Immature natural killer cell (primary cell): ENCODE data around the gene CLASP2. TPM values are rescaled to one million over a fixed set of nuclear protein-coding genes. Genes with fewer than 3 reads are reported as not detected.

ENCODE experiments used
- DNase-seq, 3 donors: peaks; one replicate each; pipeline ENCODE4 v3.0.0; 2022; ENCODE audit warnings: mixed read lengths in 1 of 3
- H3K27ac Mint-ChIP-seq, 6 donors: one replicate each; pipeline ENCODE4 v1.8.0; 2020; ENCODE audit warnings: mixed read lengths in 6 of 6, mild to moderate bottlenecking in 5 of 6, inconsistent platforms in 4 of 6, moderate library complexity in 3 of 6
- H3K27me3 Mint-ChIP-seq, 3 donors: one replicate each; pipeline ENCODE4 v1.8.0; 2020 to 2021; ENCODE audit warnings: low read depth in 3 of 3, mild to moderate bottlenecking in 3 of 3, mixed read lengths in 3 of 3, moderate library complexity in 3 of 3, inconsistent platforms in 1 of 3
- H3K36me3 Mint-ChIP-seq, 3 donors: one replicate each; pipeline ENCODE4 v1.8.0; 2020; ENCODE audit warnings: mixed read lengths in 3 of 3, inconsistent platforms in 2 of 3, mild to moderate bottlenecking in 2 of 3
- H3K4me1 Mint-ChIP-seq, 2 donors: one replicate each; pipeline ENCODE4 v1.8.0; 2020; ENCODE audit warnings: inconsistent platforms in 2 of 2, mild to moderate bottlenecking in 2 of 2, mixed read lengths in 2 of 2, moderate library complexity in 1 of 2
- H3K4me3 Mint-ChIP-seq, 5 donors: one replicate each; pipeline ENCODE4 v1.8.0; 2020; ENCODE audit warnings: mild to moderate bottlenecking in 5 of 5, mixed read lengths in 5 of 5, inconsistent platforms in 3 of 5, moderate library complexity in 3 of 5
- H3K9me3 Mint-ChIP-seq, 6 donors: one replicate each; pipeline ENCODE4 v1.8.0; 2020; ENCODE audit warnings: mild to moderate bottlenecking in 6 of 6, mixed read lengths in 6 of 6, inconsistent platforms in 4 of 6, moderate library complexity in 3 of 6
- polyA plus RNA-seq, 3 donors: library from polyadenylated mRNA; unstranded; fragments of 300-500 nt; fragmentation: Illumina TruSeq; gene quantifications; one replicate each; pipeline ENCODE4 v1.2.3, GENCODE V29; 2021

Gene CLASP2
- polyA plus RNA-seq, 3 donors from 2014 or later: 8.7 to 16.1 (median 11.2) TPM

DNA sequence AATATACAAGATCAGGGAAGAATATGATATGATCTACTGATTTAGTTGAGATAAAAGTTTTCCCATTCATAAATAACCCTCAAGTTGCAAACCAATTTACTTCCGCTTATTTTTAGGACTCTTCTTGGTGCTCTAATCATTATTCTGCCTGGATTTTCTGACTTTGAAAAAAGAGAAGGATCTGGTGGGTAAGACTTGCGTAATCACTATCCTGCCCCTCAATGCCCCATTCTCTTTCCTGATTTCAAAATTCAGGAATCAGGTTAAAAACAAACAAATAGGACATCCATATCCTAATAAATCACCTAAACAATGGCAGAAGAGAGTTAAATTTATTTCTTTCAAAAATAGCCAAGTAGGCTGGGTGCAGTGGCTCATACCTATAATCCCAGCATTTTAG is 127.5 kb downstream of the CLASP2 start:
- Mint-ChIP-seq H3K4me3 (no peak overlapping the region), H3K4me1 (no peaks in the 10 kb centered on the region), H3K27me3 (no peaks in the 10 kb centered on the region), H3K36me3 (peaks cover 16 to 33% (median 24%) of the 10 kb centered on the region in 3 donors), H3K9me3 (no peaks in the 10 kb centered on the region), H3K27ac (no peak overlapping the region)
- no peak for DNase-seq

DNA sequence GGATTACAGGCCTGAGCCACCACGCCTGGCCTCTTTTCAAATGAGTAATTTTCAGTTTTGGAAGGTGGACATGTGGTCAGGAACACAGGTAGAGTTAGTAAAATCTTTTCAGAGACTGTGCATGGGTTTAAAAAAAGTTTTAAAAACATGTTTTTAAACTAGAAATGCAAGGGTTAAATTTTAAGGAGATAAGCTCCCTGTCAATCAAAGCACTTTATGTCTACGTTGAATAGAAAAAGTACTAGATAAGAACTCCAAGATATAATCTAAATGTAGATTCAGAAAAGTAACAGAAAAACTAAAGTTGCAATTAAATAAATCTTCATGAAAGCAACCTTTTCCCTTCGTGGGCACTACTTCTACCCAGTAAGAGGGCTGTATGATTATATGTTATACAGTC is 131.7 kb downstream of the CLASP2 start:
- Mint-ChIP-seq H3K36me3 (peaks cover 14 to 31% (median 24%) of the 10 kb centered on the region in 3 donors), H3K4me3 (no peak overlapping the region), H3K27me3 (no peaks in the 10 kb centered on the region), H3K9me3 (no peaks in the 10 kb centered on the region), H3K4me1 (no peaks in the 10 kb centered on the region), H3K27ac (peak overlapping the region in 1 of 6 donors; percentile 76)
- DNase-seq: no peak

DNA sequence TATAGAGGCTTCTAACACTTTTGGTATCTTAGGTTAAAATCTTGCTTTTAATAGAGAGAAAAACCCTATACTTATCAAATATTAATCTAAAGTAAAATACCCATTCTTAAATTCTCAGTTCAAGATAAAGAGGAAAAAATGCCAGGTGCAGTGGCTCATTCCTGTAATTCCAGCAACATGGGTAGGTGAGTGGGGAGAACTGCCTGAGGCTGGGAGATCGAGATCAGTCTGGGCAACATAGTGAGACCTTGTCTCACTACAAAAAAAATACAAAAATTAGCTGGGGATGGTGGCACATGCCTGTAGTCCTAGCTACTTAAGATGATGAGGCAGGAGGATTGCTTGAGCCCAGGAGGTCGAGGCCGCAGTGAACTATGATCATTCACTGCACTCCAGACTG is 135.8 kb downstream of the CLASP2 start:
- Mint-ChIP-seq H3K27ac (no peak overlapping the region), H3K27me3 (no peaks in the 10 kb centered on the region), H3K4me1 (no peaks in the 10 kb centered on the region), H3K4me3 (no peak overlapping the region), H3K9me3 (no peaks in the 10 kb centered on the region), H3K36me3 (peaks cover 4 to 15% (median 10%) of the 10 kb centered on the region in 3 donors)
- no peak for DNase-seq

DNA sequence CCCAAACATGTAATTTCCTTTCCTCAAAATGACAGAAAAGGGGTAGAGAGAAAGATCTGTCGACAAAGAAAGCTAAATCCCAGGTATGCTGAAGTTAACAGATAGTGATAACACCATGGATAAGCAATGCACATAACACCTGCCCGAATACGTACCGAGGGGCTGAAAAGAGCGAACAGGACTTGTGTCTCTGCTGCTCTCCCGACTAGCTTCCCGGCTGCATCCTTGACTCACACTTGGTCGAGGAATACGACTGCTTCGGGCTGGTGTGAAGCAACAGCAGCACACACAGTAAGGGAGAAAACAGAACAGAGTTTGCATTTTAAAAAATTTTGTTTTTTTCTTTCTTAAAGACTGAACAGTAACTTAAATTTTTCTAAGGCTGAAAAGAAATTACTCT is 136.4 kb downstream of the CLASP2 start:
- H3K4me1 Mint-ChIP-seq: no peaks in the 10 kb centered on the region

DNA sequence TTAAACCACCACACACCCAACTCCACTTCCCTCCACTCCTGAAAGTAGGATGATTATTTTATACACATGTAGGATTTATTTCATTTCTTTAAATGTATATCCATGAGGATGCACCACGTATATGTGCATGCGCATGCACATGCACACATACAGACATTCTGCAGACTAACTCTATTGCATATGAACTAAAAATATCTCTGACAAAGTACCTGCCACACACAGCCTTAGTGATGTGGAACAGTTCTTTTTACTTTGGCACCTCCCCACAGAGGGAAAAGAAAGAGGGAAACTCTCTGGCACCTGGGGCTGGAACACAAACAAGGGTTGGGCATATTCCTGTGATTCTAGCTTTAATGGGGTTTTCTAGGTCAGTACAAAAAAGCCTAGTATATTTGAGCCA is 138.2 kb downstream of the CLASP2 start:
- peaks cover 9 to 27% (median 20%) of the 10 kb centered on the region in 3 donors for H3K36me3 Mint-ChIP-seq
- H3K27ac Mint-ChIP-seq: peak overlapping the region in 1 of 6 donors; percentile 23
- DNase-seq: no peak
- peaks cover 0 to 1% (median 0%) of the 10 kb centered on the region in 3 donors for H3K27me3 Mint-ChIP-seq
- no peaks in the 10 kb centered on the region for H3K9me3 Mint-ChIP-seq
- no peak overlapping the region for H3K4me3 Mint-ChIP-seq
- H3K4me1 Mint-ChIP-seq: no peaks in the 10 kb centered on the region

More for the DNA sequence above, 136.4 kb downstream of the CLASP2 start:
- H3K36me3 Mint-ChIP-seq: peaks cover 4 to 17% (median 8%) of the 10 kb centered on the region in 3 donors
- H3K9me3 Mint-ChIP-seq: no peaks in the 10 kb centered on the region
- no peak for DNase-seq
- no peak overlapping the region for H3K27ac Mint-ChIP-seq
- peaks cover 0 to 1% (median 0%) of the 10 kb centered on the region in 3 donors for H3K27me3 Mint-ChIP-seq
- H3K4me3 Mint-ChIP-seq: no peak overlapping the region

DNA sequence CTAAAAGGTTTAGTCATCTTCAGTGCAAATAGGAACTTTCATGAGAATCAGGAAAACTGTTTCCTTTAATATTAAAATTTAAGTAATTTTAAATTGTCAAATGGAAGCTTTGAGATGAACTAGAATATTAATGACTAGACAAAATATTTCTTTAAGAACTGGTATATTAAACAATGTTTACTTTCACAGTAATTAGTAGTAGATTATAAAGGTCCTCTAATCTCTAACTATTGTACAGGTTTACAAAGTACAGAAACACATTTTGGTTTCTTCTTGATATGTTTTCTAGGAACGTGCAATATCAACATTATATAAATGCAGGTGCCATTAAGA is 138.9 kb downstream of the CLASP2 start:
- Mint-ChIP-seq H3K27ac (no peak overlapping the region), H3K36me3 (peaks cover 9 to 27% (median 20%) of the 10 kb centered on the region in 3 donors)

DNA sequence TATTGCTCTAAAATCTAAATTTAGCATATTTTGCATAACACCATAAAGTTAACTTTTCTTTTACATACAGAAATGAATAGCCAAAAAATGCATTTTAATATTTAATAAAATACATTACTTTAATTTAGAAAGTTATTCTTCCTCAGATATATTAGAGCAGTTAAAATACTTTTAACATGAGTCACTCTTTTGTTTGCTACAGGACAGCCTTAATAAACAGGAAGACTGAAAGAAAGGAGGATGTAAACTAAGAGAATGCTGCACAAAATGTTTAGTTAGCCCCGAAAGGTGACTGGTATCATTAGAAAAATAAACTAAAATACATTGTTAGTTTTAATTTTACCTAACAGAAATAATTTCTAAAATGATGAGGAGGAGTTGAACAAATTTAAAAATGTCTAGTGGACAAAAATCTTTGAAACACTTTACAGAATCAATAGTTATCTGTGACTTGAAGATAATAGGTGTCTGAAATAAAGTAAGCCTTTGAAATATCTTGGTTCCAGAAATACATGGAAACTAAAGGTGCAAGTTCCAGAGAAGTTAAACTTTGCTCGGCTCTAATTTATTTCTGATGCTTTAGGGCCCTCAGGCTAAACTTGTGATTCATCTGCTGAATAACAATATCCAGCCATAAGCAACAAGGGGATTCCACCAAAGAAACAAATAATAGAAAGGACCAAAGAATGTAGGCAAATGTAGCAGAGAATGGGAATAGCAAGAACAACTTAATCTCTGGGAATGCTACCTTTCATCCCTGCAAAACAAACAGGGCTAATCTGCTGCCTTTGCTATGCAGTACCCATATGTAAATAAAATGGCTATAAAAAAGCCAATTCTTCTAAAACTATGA is 139.5 kb downstream of the CLASP2 start:
- H3K4me3 Mint-ChIP-seq: no peak overlapping the region
- DNase-seq: no peak
- no peaks in the 10 kb centered on the region for H3K9me3 Mint-ChIP-seq
- no peaks in the 10 kb centered on the region for H3K4me1 Mint-ChIP-seq
- H3K27me3 Mint-ChIP-seq: peaks cover 0 to 1% (median 0%) of the 10 kb centered on the region in 3 donors
- peaks cover 9 to 27% (median 22%) of the 10 kb centered on the region in 3 donors for H3K36me3 Mint-ChIP-seq
- no peak overlapping the region for H3K27ac Mint-ChIP-seq

More for the DNA sequence above, 138.9 kb downstream of the CLASP2 start:
- no peak for DNase-seq
- no peaks in the 10 kb centered on the region for H3K4me1 Mint-ChIP-seq
- H3K9me3 Mint-ChIP-seq: no peaks in the 10 kb centered on the region
- no peak overlapping the region for H3K4me3 Mint-ChIP-seq
- H3K27me3 Mint-ChIP-seq: peaks cover 0 to 1% (median 0%) of the 10 kb centered on the region in 3 donors

DNA sequence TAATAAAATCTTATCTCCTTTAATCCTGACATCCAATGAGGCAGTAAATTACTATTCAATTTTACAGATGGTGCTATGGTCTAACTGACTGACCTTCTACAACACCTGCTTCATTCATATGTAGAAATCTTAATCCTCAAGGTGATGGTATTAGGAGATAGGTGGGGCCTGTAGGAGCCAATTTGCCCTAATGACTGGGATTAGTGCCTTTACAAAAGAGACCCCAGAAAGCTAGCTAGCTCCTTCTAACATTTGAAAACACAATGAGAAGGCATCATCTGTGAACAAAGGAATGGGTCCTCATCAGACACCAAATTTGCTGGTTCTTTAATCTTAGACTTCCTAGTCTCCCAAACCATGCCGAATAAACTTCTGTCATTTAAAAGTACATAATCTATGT is 140.5 kb downstream of the CLASP2 start:
- H3K27ac Mint-ChIP-seq: no peak overlapping the region
- peaks cover 0 to 1% (median 0%) of the 10 kb centered on the region in 3 donors for H3K27me3 Mint-ChIP-seq
- H3K4me3 Mint-ChIP-seq: no peak overlapping the region
- no peaks in the 10 kb centered on the region for H3K4me1 Mint-ChIP-seq
- no peak for DNase-seq
- no peaks in the 10 kb centered on the region for H3K9me3 Mint-ChIP-seq
- peaks cover 13 to 31% (median 25%) of the 10 kb centered on the region in 3 donors for H3K36me3 Mint-ChIP-seq

DNA sequence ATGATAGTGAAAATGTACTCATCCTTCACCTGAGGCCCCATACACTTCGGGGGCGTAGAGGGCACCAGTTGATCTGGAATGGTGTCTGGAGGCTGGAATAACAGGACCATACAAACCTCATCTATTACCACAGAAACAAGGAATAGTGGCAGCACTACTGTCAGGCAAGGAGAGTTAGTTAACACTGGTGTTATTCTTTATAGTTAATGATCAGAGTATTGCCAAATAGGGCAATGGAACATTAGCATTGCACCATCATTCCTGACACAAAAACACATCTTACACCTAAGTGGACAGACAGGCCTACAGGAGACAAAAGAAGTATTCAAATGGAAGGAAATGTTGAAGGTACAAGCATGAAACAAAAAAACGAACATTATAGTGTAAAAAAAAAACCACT is 140.9 kb downstream of the CLASP2 start:
- H3K4me1 Mint-ChIP-seq: no peaks in the 10 kb centered on the region
- H3K27ac Mint-ChIP-seq: no peak overlapping the region
- no peaks in the 10 kb centered on the region for H3K9me3 Mint-ChIP-seq
- no peak overlapping the region for H3K4me3 Mint-ChIP-seq
- DNase-seq: no peak
- H3K36me3 Mint-ChIP-seq: peaks cover 16 to 29% (median 28%) of the 10 kb centered on the region in 3 donors
- peaks cover 0 to 1% (median 0%) of the 10 kb centered on the region in 3 donors for H3K27me3 Mint-ChIP-seq

DNA sequence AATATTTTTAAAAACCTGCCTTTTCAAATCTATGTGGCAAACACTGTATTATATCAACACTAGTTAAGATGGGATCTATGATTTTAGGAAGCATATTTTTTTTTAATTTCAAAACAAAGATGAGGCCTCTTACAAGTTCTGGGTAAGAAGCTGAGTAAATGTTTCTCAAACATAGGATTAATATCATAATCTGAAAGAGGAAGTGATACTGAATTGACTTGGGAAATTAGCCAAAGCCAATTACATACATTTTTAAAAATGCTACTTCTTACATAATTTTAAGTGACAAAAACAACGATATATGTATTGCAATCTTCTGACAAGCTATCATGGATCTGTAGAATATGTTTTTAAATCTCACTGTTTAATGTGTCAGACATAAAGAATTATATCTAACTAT is 142.7 kb downstream of the CLASP2 start:
- Mint-ChIP-seq H3K9me3 (no peaks in the 10 kb centered on the region), H3K4me3 (no peak overlapping the region), H3K4me1 (no peaks in the 10 kb centered on the region), H3K36me3 (peaks cover 17 to 35% (median 31%) of the 10 kb centered on the region in 3 donors), H3K27ac (no peak overlapping the region), H3K27me3 (peaks cover 0 to 1% (median 0%) of the 10 kb centered on the region in 3 donors)
- DNase-seq: no peak

DNA sequence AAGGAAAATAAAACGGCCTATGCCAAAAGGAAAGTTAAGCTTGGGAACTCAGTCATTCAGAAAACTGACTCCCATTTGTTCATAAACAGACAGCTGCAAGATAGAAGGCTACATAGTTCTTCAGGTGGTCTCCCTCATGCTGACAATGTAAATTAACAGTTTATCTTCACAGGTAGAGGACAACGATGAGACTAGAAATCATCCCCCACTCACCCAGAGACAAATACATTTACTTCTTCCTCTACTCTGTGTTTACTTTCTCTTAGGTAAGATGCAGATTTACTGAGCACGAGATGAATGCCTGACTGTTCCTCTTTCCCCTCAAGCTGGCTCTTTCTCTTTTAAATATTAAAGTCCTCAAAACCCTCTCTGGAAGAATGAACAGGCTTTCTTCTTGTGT is 160.2 kb downstream of the CLASP2 start:
- peaks cover 0 to 2% (median 0%) of the 10 kb centered on the region in 3 donors for H3K27me3 Mint-ChIP-seq
- no peak for DNase-seq
- peaks cover 14 to 28% (median 21%) of the 10 kb centered on the region in 3 donors for H3K36me3 Mint-ChIP-seq
- no peak overlapping the region for H3K4me3 Mint-ChIP-seq
- H3K9me3 Mint-ChIP-seq: no peaks in the 10 kb centered on the region
- H3K27ac Mint-ChIP-seq: no peak overlapping the region
- H3K4me1 Mint-ChIP-seq: no peaks in the 10 kb centered on the region

DNA sequence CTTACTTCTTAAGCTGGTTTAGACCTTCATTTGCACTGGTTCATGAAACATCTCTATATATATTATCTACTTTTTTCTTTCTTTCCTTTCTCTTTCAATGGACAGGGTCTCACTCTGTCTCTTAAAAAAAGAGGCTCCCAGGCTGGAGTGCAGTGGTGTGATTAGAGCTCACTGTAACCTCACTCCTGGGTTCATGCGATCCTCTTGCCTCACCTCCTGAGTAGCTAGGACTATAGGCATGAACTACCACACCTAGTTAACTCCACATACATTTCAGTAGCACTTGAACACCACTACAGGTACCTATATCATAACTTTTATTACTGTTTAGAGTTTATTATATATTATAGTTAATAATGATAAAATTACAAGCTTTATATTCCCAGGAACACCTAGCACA is 160.8 kb downstream of the CLASP2 start:
- Mint-ChIP-seq H3K36me3 (peaks cover 14 to 34% (median 26%) of the 10 kb centered on the region in 3 donors), H3K27me3 (peaks cover 0 to 2% (median 0%) of the 10 kb centered on the region in 3 donors), H3K27ac (no peak overlapping the region), H3K9me3 (no peaks in the 10 kb centered on the region), H3K4me1 (no peaks in the 10 kb centered on the region), H3K4me3 (no peak overlapping the region)
- no peak for DNase-seq

DNA sequence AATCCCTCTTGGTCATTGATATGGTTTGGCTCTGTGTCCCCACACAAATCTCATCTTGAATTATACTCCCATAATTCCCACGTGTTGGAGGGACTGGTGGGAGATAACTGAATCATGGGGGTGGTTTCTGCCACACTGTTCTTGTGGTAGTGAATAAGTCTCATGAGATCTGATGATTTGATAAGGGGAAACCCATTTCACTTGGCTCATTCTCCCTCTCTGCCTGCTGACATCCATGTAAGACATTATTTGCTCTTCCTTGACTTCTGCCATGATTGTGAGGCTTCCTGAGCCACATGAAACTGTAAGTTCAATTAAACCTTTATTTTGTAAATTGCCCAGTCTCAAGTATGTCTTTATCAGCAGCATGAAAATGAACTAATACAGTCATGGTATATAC is 171.0 kb downstream of the CLASP2 start:
- Mint-ChIP-seq H3K4me3 (no peak overlapping the region), H3K4me1 (no peaks in the 10 kb centered on the region), H3K36me3 (peaks cover 20 to 33% (median 25%) of the 10 kb centered on the region in 3 donors), H3K27me3 (peaks cover 0 to 1% (median 0%) of the 10 kb centered on the region in 3 donors), H3K27ac (peak overlapping the region in 1 of 6 donors; percentile 1), H3K9me3 (no peaks in the 10 kb centered on the region)
- DNase-seq: no peak

DNA sequence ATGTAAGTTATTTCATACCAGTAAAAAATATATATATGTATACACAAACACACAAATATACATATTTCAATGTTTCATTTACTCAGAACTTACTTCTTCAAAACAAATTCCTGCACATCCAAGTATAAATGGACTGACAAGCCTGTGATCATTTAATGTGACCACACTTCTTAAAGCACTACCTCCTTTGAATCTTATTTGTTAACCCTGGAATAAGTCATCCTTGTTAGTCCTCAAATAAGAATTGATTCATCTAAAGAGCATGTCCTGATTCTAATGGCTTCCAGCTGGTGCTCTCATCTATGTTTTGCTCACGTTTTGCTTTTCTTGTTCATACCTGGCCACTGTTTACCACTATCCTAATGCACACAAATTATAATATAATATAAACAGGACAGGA is 173.9 kb downstream of the CLASP2 start:
- DNase-seq: no peak
- H3K27me3 Mint-ChIP-seq: peaks cover 0 to 1% (median 0%) of the 10 kb centered on the region in 3 donors
- H3K27ac Mint-ChIP-seq: no peak overlapping the region
- no peak overlapping the region for H3K4me3 Mint-ChIP-seq
- peaks cover 16 to 29% (median 22%) of the 10 kb centered on the region in 3 donors for H3K36me3 Mint-ChIP-seq
- no peaks in the 10 kb centered on the region for H3K4me1 Mint-ChIP-seq
- H3K9me3 Mint-ChIP-seq: no peaks in the 10 kb centered on the region
